Psoas muscle (tissue), 8 donors: ENCODE results near the gene NEAT1. TPM values are rescaled to one million over a fixed set of nuclear protein-coding genes. Genes with fewer than 3 reads are reported as not detected.
"Not testable (repeated sequence)": the region's sequence is repeated elsewhere in the genome, so short reads cannot be mapped to it uniquely, and the experiment has no call there.

Experiments used
- ATAC-seq, 4 donors: fragments of 200-7000 bp; cut with Tn5 transposase; one replicate each; pipeline ENCODE4 v1.9.1; 2020; ENCODE audit warnings: moderate library complexity in 3 of 4, mild to moderate bottlenecking in 2 of 4
- DNase-seq, 2 donors: peaks; one replicate each; pipeline ENCODE4 v3.0.0-alpha.2; 2020
- H3K27ac ChIP-seq: fragments of 200-600 bp; one replicate; pipeline ENCODE4 v1.8.0; 2022
- H3K27me3 ChIP-seq, 3 donors: fragments of 200-600 bp in 1 of 3; one replicate each; pipeline versions ENCODE4 v1.6.1 to v1.8.0; 2013 to 2022; ENCODE audit warnings: low read length in 2 of 3, mild to moderate bottlenecking in 2 of 3, moderate library complexity in 1 of 3; ENCODE audit not compliant: insufficient read depth in 3 of 3
- H3K36me3 ChIP-seq, 2 donors: fragments of 200-600 bp in 1 of 2; one replicate each; pipeline versions ENCODE4 v1.6.1 to v1.8.0; 2013 to 2022; ENCODE audit warnings: low read depth in 1 of 2, mild to moderate bottlenecking in 1 of 2, moderate library complexity in 1 of 2; ENCODE audit not compliant: insufficient read depth in 1 of 2
- H3K4me1 ChIP-seq: fragments of 200-600 bp; one replicate; pipeline ENCODE4 v1.8.0; 2022
- H3K4me3 ChIP-seq: fragments of 200-600 bp; one replicate; pipeline ENCODE4 v1.8.0; 2022; ENCODE audit warnings: mild to moderate bottlenecking
- H3K9me3 ChIP-seq: fragments of 200-600 bp; one replicate; pipeline ENCODE4 v1.8.0; 2022
- CTCF ChIP-seq: fragments of 200-600 bp; IDR thresholded peaks from one replicate; pipeline ENCODE4 v1.8.0; 2022; ENCODE audit warnings: antibody characterized with exemption
- WGBS, 3 donors: extraction: QIAGEN DNeasy Blood & Tissue Kit; methylation state at CpG; one replicate each; pipeline versions ENCODE4 v1.1.6 to v1.1.7; 2013; 5-methylcytosine and 5-hydroxymethylcytosine counted together
- intact Hi-C, 2 donors: fragments of 100-400 bp; cut with DNase I; formaldehyde crosslinking; loops; one replicate each; pipeline versions ENCODE4 v1.11.0 to v1.14.2; 2022
- polyA plus RNA-seq, 3 donors: library from polyadenylated mRNA; stranded (reverse); fragments of 200-250 nt; gene quantifications; one replicate each; pipeline ENCODE4 v1.2.3, GENCODE V29; 2013
- total RNA-seq, 4 donors: library from RNA; stranded (reverse); fragmentation: NEBNext Ultra II Directional in 2 of 4; extraction: Animal tissue kit (Norgen Biotek cat#: 25700) in 2 of 4; gene quantifications; one replicate each; pipeline versions ENCODE4 v1.2.1 to v1.2.4, GENCODE V29; 2021 to 2023
- donor health status: healthy with polysubstance abuse.
- donor health status: DM: no; HTN: no; CAD: no; lungs with moderate emphysema.
- donor health status: Bipolar disorder and iron deficiency.
- donor health status: healthy.
- donor health status: DM: yes; HTN: yes; CAD: no.
- donor health status: DM: no; HTN: no; CAD: no.
- donor health status: DM: no; HTN: no; CAD: no.
- donor health status: DM: yes; HTN: yes; CAD: no.

NEAT1 gene
- total and polyA plus RNA-seq, 7 donors = 474 to 1,759 (median 716) TPM

GRCh38 chr11:65446446-65447277 lies 24.1 kb downstream of the NEAT1 start:
- Histone ChIP-seq H3K36me3 (peaks cover 0 to 44% of the 10 kb centered on the region in 2 donors), H3K9me3 (no peaks in the 10 kb centered on the region), H3K4me1 (peaks cover 4% of the 10 kb centered on the region), H3K27me3 (no peaks in the 10 kb centered on the region), H3K27ac (peak overlapping the region; percentile 79), H3K4me3 (no peak overlapping the region)
- DNase-seq (peak; percentile 76 to 87), ATAC-seq (peak; percentile 9 to 12 (median 11))
- intact Hi-C loops = no loop called here
- whole genome bisulfite sequencing, 3 donors = 43 to 58% (median 50%) methylated on average over 11 of the region's 11 CpGs
- no peak for TF ChIP-seq CTCF

- intact Hi-C loops = no loop called here
- H3K27ac ChIP-seq = peak overlapping the region; percentile 79
- H3K9me3 ChIP-seq = no peaks in the 10 kb centered on the region
- TF ChIP-seq CTCF = no peak
- 40 to 53% (median 44%) methylated on average over 2 of the region's 2 CpGs for WGBS, 3 donors
- peaks cover 0 to 30% of the 10 kb centered on the region in 2 donors for H3K36me3 ChIP-seq
- ATAC-seq (peak; percentile 0 to 2 (median 1)), DNase-seq (no peak)
- H3K4me1 ChIP-seq = no peaks in the 10 kb centered on the region
- H3K27me3 ChIP-seq = no peaks in the 10 kb centered on the region
- H3K4me3 ChIP-seq = no peak overlapping the region
These were observed 25.4 kb downstream of the NEAT1 start for GRCh38 chr11:65448074-65448417.

GRCh38 chr11:65448418-65449105 lies 26.0 kb downstream of the NEAT1 start:
- H3K36me3 ChIP-seq = peaks cover 0 to 25% of the 10 kb centered on the region in 2 donors
- DNase-seq (peak; percentile 56 to 78), ATAC-seq (peak; percentile 18 to 30 (median 22))
- no peak for TF ChIP-seq CTCF
- H3K9me3 ChIP-seq = no peaks in the 10 kb centered on the region
- no peak overlapping the region for H3K4me3 ChIP-seq
- peak overlapping the region; percentile 79 for H3K27ac ChIP-seq
- intact Hi-C loops = no loop called here
- 56 to 74% (median 63%) methylated on average over 3 of the region's 3 CpGs for WGBS, 3 donors
- no peaks in the 10 kb centered on the region for H3K27me3 ChIP-seq
- no peaks in the 10 kb centered on the region for H3K4me1 ChIP-seq

- ATAC-seq, H3K9me3 ChIP-seq, H3K4me1 ChIP-seq, DNase-seq, H3K27me3 ChIP-seq, H3K27ac ChIP-seq, intact Hi-C loops, H3K36me3 ChIP-seq, H3K4me3 ChIP-seq: not testable (repeated sequence)
- 81 to 92% (median 90%) methylated on average over 4 to 21 of the region's 30 CpGs for WGBS, 3 donors
These were observed 28.7 kb downstream of the NEAT1 start for GRCh38 chr11:65451301-65451700.

- 42 to 65% (median 53%) methylated on average over 1 to 3 of the region's 3 CpGs for WGBS, 3 donors
These were observed 29.7 kb downstream of the NEAT1 start for GRCh38 chr11:65452259-65452658.

More at GRCh38 chr11:65452259-65452658, 29.7 kb downstream of the NEAT1 start:
- H3K27ac ChIP-seq = peak overlapping the region; percentile 89
- H3K9me3 ChIP-seq, ATAC-seq, intact Hi-C loops, H3K36me3 ChIP-seq, H3K4me3 ChIP-seq, DNase-seq, H3K27me3 ChIP-seq: not testable (repeated sequence)
- H3K4me1 ChIP-seq = peaks cover 15% of the 10 kb centered on the region
